ENCODE data around the gene DPH7. TPM values are rescaled to one million over a fixed set of nuclear protein-coding genes. Genes with fewer than 3 reads are reported as not detected.
A peak's percentile ranks its signal among the peaks of the same experiment; 100 is the strongest.
"Not testable (repeated sequence)": the region's sequence is repeated elsewhere in the genome, so short reads cannot be mapped to it uniquely, and the experiment has no call there.

DPH7 gene
- total RNA-seq, 1 donor from 2014 or later: 28.4 TPM

DNA sequence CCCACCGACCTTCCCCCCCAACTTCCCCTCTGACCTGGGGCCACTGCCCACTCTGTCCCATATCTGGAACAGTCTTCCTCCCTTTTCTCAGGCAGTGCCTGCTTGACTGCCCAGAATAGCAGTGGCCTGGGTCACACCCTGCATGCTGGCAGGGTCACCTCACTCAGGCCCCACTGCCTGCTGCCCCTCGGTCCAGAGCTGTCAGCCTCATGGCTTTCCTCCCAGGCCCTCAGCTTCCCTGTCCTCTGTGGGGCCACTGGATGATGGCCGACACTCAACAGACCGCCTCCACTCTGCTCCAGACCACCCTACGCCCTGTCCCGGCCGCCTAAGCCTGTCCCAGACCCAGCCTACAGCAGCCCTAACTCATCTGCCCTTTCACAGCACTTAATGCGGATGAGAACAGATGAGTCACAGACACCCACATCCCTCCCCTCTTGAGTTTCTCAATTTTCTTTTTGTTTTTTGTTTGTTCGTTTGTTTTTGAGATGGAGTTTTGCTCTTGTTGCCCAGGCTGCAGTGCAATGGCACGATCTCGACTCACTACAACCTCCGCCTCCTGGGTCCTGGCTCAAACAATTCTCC is 34.5 kb downstream of the DPH7 start:
- TF ChIP-seq, protein P1, sequence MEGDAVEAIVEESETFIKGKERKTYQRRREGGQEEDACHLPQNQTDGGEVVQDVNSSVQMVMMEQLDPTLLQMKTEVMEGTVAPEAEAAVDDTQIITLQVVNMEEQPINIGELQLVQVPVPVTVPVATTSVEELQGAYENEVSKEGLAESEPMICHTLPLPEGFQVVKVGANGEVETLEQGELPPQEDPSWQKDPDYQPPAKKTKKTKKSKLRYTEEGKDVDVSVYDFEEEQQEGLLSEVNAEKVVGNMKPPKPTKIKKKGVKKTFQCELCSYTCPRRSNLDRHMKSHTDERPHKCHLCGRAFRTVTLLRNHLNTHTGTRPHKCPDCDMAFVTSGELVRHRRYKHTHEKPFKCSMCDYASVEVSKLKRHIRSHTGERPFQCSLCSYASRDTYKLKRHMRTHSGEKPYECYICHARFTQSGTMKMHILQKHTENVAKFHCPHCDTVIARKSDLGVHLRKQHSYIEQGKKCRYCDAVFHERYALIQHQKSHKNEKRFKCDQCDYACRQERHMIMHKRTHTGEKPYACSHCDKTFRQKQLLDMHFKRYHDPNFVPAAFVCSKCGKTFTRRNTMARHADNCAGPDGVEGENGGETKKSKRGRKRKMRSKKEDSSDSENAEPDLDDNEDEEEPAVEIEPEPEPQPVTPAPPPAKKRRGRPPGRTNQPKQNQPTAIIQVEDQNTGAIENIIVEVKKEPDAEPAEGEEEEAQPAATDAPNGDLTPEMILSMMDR (IDR thresholded peaks at IDR 0.05): no peak
- ATAC-seq (peak in 1 of 2 donors; percentile 4), DNase-seq (no peak)
- H3K27me3 ChIP-seq (ENCODE audit: low read depth): no peaks in the 10 kb centered on the region
- intact Hi-C loops (cut with DNase I): no loop called here
- no peak overlapping the region for H3K27ac ChIP-seq
- no peak overlapping the region for H3K4me3 ChIP-seq
- H3K4me1 ChIP-seq: peaks cover 6% of the 10 kb centered on the region
- H3K9me3 ChIP-seq: no peaks in the 10 kb centered on the region
- peaks cover 27% of the 10 kb centered on the region for H3K36me3 ChIP-seq

DNA sequence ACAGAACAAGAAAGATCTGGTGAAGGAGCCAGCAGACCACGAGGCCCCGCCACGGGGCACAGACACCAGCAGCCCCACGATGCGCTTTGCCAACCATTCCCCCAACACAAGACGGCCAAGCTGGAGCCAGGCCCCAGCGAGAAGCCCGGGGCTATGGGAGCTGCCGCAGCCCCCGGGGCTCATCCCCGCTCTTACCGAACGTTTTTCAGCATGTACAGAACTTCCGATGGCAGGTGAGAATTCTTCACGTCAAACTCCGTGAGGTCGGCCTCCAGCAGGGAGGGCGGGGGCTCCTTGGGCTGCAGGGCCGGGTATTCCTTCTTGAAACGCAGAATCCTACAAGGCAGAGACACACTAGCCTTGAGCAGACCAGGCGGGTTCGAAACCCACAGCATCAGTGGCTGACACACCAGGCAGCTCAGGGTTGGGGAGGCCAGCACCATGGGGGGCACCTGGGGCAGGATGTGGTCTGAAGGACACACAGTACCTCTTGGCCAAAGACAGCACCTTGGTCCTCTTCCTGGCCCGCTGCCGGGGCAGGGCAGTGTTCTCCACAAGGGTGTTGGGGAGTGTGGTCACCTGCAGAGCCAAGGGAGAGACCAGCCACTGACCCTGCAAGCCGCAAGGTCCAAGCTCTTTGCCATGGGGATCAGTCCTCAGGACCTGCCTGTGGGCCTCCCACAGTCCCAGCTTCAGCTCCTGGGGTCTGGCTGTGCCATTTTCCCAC is 35.3 kb downstream of the DPH7 start:
- peaks cover 27% of the 10 kb centered on the region for H3K36me3 ChIP-seq

DNA sequence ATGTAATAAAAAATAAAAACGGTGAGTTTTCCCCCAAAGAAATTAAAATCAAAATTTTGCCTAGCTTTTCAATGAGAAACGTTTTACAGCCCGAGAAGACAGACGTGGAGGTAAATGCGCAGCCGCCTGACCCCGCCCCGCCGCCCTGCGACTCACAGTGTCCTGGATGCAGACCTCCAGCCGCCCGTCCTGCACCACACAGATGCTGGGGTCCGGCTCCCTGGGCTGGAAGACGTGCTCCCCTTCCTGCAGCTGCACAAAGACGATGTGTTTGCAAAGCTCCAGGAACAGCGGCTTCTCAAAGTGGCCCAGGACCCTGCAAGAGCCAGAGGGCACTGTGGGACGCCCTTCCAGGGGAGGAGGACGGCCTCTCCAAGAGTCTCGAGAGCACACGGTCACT is 36.2 kb downstream of the DPH7 start:
- no peaks in the 10 kb centered on the region for H3K4me1 ChIP-seq
- intact Hi-C loops (cut with DNase I): no loop called here
- peaks cover 27% of the 10 kb centered on the region for H3K36me3 ChIP-seq
- ATAC-seq (no peak), DNase-seq (no peak)
- TF ChIP-seq, protein P1 (IDR thresholded peaks at IDR 0.05): no peak
- no peak overlapping the region for H3K27ac ChIP-seq
- H3K9me3 ChIP-seq: no peaks in the 10 kb centered on the region
- H3K4me3 ChIP-seq: no peak overlapping the region
- H3K27me3 ChIP-seq (ENCODE audit: low read depth): no peaks in the 10 kb centered on the region

More for the DNA sequence above, 35.3 kb downstream of the DPH7 start:
- TF ChIP-seq, protein P1 (IDR thresholded peaks at IDR 0.05): no peak
- intact Hi-C loops (cut with DNase I): no loop called here
- H3K4me3 ChIP-seq: no peak overlapping the region
- ATAC-seq (no peak), DNase-seq (no peak)
- no peaks in the 10 kb centered on the region for H3K27me3 ChIP-seq (ENCODE audit: low read depth)
- no peaks in the 10 kb centered on the region for H3K9me3 ChIP-seq
- H3K4me1 ChIP-seq: no peaks in the 10 kb centered on the region
- no peak overlapping the region for H3K27ac ChIP-seq

DNA sequence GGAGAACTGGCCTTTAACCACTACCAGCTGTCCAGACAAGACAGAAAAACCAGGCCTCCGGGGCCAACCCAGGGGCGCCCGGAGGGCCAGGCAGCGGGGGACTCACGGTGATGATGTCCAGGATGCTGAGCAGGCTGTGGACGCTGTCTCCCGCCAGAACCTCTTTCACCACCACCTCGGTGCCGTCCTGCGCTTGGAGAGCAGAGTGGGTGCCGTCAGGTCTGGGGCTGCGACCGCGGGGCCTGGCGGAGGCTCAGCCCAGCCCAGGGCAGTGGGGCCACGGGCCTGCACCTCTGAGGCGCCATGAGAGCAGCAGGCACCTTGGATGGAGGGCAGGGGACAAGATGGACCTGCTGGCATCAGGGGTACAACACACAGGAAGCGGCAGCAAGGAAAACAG is 38.2 kb downstream of the DPH7 start:
- intact Hi-C loops (cut with DNase I): no loop called here
- Histone ChIP-seq H3K27ac (no peak overlapping the region), H3K27me3 (ENCODE audit: low read depth) (no peaks in the 10 kb centered on the region), H3K9me3 (no peaks in the 10 kb centered on the region), H3K36me3 (peaks cover 27% of the 10 kb centered on the region), H3K4me3 (no peak overlapping the region), H3K4me1 (peaks cover under 1% of the 10 kb centered on the region)
- ATAC-seq (peak in 1 of 2 donors; percentile 13), DNase-seq (no peak)
- TF ChIP-seq, protein P1 (IDR thresholded peaks at IDR 0.05): no peak

DNA sequence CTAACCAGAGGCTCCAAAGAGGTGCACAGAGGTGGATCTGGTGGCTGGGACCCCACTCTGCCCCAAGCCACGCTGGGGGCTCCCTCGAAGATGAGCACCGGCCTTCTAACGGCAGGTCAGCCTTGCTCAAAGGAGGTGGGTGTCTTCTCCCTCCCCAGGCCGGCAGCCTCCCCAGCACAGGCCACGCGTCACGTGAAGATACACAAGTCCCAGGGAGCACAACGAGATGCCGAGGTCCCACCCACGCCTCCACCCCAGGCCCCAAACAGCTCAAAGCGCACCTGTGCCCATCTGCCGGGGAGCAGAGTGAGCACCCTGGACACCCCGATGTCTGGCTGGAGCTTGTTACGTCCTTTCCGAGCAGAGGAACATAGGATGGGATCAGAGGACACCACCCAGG is 40.7 kb downstream of the DPH7 start:
- no peak for ATAC-seq
- no peak for DNase-seq
- intact Hi-C loops (cut with DNase I): no loop called here

DNA sequence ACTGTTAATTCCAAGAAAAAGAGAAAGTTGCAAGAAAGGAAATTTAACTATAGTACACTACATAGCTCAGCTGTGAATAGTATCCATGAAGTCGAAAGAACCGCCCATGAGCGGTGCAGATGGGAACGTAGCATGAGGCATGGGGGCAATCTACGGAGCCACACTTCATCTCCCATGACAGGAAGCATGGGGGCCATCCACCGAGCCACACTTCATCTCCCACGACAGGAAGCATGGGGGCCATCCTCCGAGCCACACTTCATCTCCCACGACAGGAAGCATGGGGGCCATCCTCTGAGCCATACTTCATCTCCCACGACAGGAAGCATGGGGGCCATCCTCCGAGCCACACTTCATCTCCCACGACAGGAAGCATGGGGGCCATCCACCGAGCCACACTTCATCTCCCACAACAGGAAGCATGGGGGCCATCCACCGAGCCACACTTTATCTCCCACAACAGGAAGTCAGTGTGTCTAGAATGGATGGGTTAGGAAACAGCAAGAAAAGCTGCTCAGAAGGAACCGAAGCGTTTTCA is 42.1 kb downstream of the DPH7 start:
- intact Hi-C loops (cut with DNase I); H3K27me3 ChIP-seq (ENCODE audit: low read depth); H3K4me3 ChIP-seq; DNase-seq; H3K9me3 ChIP-seq; ATAC-seq; H3K27ac ChIP-seq: not testable (repeated sequence)
- H3K36me3 ChIP-seq: peaks cover 15% of the 10 kb centered on the region
- H3K4me1 ChIP-seq: peaks cover 12% of the 10 kb centered on the region

More for the DNA sequence above, 40.7 kb downstream of the DPH7 start:
- Histone ChIP-seq H3K36me3 (peaks cover 22% of the 10 kb centered on the region), H3K27ac (no peak overlapping the region), H3K4me3 (no peak overlapping the region), H3K9me3 (no peaks in the 10 kb centered on the region), H3K4me1 (peaks cover 12% of the 10 kb centered on the region), H3K27me3 (ENCODE audit: low read depth) (no peaks in the 10 kb centered on the region)
- TF ChIP-seq, protein P1 (IDR thresholded peaks at IDR 0.05): no peak
